HepG2 (cell line): ENCODE measurements around the gene COBLL1. TPM values are rescaled to one million over a fixed set of nuclear protein-coding genes. Genes with fewer than 3 reads are reported as not detected.

Source experiments
- ETV6 ChIP-seq: sonication (generic); formaldehyde crosslinking; conservative IDR thresholded peaks from 2 replicates; pipeline ENCODE4 v1.4.0; 2020; ENCODE audit warnings: missing genetic modification reagents
- HBP1 ChIP-seq: IDR thresholded peaks from 2 replicates; pipeline ENCODE4 v1.6.1; 2016; ENCODE audit warnings: low read depth, control low read depth
- HDAC1 ChIP-seq: sonication (generic); formaldehyde crosslinking; IDR thresholded peaks from 2 replicates; pipeline ENCODE4 v1.5.1; 2020; ENCODE audit warnings: mild to moderate bottlenecking, missing genetic modification reagents
- HES4 ChIP-seq: sonication (generic); formaldehyde crosslinking; IDR thresholded peaks from 2 replicates; pipeline ENCODE4 v1.9.0; 2021; ENCODE audit warnings: mild to moderate bottlenecking, missing genetic modification reagents, borderline replicate concordance
- IKZF1 ChIP-seq: fragments of 450-650 bp; IDR thresholded peaks from 2 replicates; pipeline ENCODE4 v1.7.1; 2016
- MBD4 ChIP-seq: IDR thresholded peaks from 2 replicates; pipeline ENCODE4 v1.6.1; 2012; ENCODE audit warnings: low read length, inconsistent platforms, borderline replicate concordance
- MEIS2 ChIP-seq: sonication (generic); formaldehyde crosslinking; IDR thresholded peaks from 2 replicates; pipeline ENCODE4 v1.9.0; 2021; ENCODE audit warnings: mild to moderate bottlenecking, missing genetic modification reagents
- NR2F2 ChIP-seq: IDR thresholded peaks from 2 replicates; pipeline ENCODE4 v1.6.1; 2012; ENCODE audit warnings: low read depth, inconsistent platforms, borderline replicate concordance
- PAX8 ChIP-seq: sonication (generic); formaldehyde crosslinking; IDR thresholded peaks from 2 replicates; pipeline ENCODE4 v1.8.0; 2022; ENCODE audit warnings: mild to moderate bottlenecking, missing genetic modification reagents, borderline replicate concordance
- RFXANK ChIP-seq: IDR thresholded peaks from 2 replicates; pipeline ENCODE4 v1.6.1; 2016
- THYN1 ChIP-seq: sonication (generic); formaldehyde crosslinking; IDR thresholded peaks from 2 replicates; pipeline ENCODE4 v1.8.1; 2023; ENCODE audit warnings: low read depth, mild to moderate bottlenecking, moderate library complexity, missing genetic modification reagents, borderline replicate concordance
- ZBTB46 ChIP-seq: sonication (generic); formaldehyde crosslinking; IDR thresholded peaks from 2 replicates; pipeline ENCODE4 v1.4.0; 2020; ENCODE audit warnings: mild to moderate bottlenecking, missing genetic modification reagents, borderline replicate concordance
- ZNF276 ChIP-seq: sonication (generic); formaldehyde crosslinking; IDR thresholded peaks from 2 replicates; pipeline ENCODE4 v1.4.0; 2020; ENCODE audit warnings: mild to moderate bottlenecking, low read depth, missing genetic modification reagents
- ZNF407 ChIP-seq: sonication (generic); formaldehyde crosslinking; IDR thresholded peaks from one replicate; pipeline ENCODE4 v1.5.1; 2020; ENCODE audit warnings: mild to moderate bottlenecking, missing genetic modification reagents; ENCODE audit errors: not compliant biosample characterization
- ZNF496 ChIP-seq: sonication (generic); formaldehyde crosslinking; IDR thresholded peaks from 2 replicates; pipeline ENCODE4 v1.8.1; 2023; ENCODE audit warnings: mild to moderate bottlenecking, moderate library complexity, missing genetic modification reagents; ENCODE audit not compliant: insufficient replicate concordance
- ZNF792 ChIP-seq: IDR thresholded peaks from 2 replicates; pipeline ENCODE4 v1.6.1; 2016
- polyA plus RNA-seq, 8 experiments: library from polyadenylated mRNA; depleted of rRNA in 3 of 8; stranded (reverse) in 7 of 8; unstranded in 1 of 8; fragments of >200 nt; fragmentation: Illumina TruSeq in 4 of 8; extraction: Trizol in 4 of 8; gene quantifications; 2 replicates each; pipeline versions ENCODE4 v1.2.1 to v1.2.3, GENCODE V29; 2011 to 2016; ENCODE audit warnings: low read depth in 4 of 8, missing spikeins in 1 of 8, mixed read lengths in 1 of 8; ENCODE audit not compliant: insufficient read depth in 1 of 8
- total RNA-seq, 5 experiments: library from RNA; depleted of rRNA; stranded (reverse); fragments of >200 nt; fragmentation: Illumina TruSeq; extraction: Trizol; gene quantifications; 2 replicates each; pipeline ENCODE4 v1.2.3, GENCODE V29; 2016; ENCODE audit warnings: low read depth in 1 of 5

COBLL1 gene
- total and polyA plus RNA-seq, 2 of the 13 experiments (the other 11 are each of a cell fraction or from before 2014, with no cell fraction given) = 32.6 to 86.8 TPM

GRCh38 chr2:164711766-164712138 lies 129.9 kb downstream of the COBLL1 start (continued):
- TF ChIP-seq HDAC1 (0 out of 2 replicates have a peak, but pooled peaks have one; percentile 32), PAX8 (CRISPR knock-in tag) (no peak), RFXANK (CRISPR knock-in tag) (no peak), HBP1 (CRISPR knock-in tag) (no peak), ZNF496 (CRISPR knock-in tag) (no peak), ZNF407 (CRISPR knock-in tag) (no peak), ETV6 (CRISPR knock-in tag) (no peak), ZBTB46 (CRISPR knock-in tag) (no peak), ZNF276 (CRISPR knock-in tag) (no peak), IKZF1 (no peak), ZNF792 (CRISPR knock-in tag) (no peak), HES4 (no peak), THYN1 (CRISPR knock-in tag) (no peak), NR2F2 (0 out of 2 replicates have a peak, but pooled peaks have one; percentile 31), MEIS2 (CRISPR knock-in tag) (no peak), MBD4 (peak; percentile 91; the same call in 1 of the 2 replicates)
